Psoas muscle (tissue), 8 donors: ENCODE measurements around the gene HINFP. TPM values are rescaled to one million over a fixed set of nuclear protein-coding genes. Genes with fewer than 3 reads are reported as not detected.
A peak's percentile ranks its signal among the peaks of the same experiment; 100 is the strongest.
"Not testable (repeated sequence)": the region's sequence is repeated elsewhere in the genome, so short reads cannot be mapped to it uniquely, and the experiment has no call there.

Experiments used
- ATAC-seq, 4 donors: fragments of 200-7000 bp; cut with Tn5 transposase; one replicate each; pipeline ENCODE4 v1.9.1; 2020; ENCODE audit warnings: moderate library complexity in 3 of 4, mild to moderate bottlenecking in 2 of 4
- DNase-seq, 2 donors: peaks; one replicate each; pipeline ENCODE4 v3.0.0-alpha.2; 2020
- H3K27ac ChIP-seq: fragments of 200-600 bp; one replicate; pipeline ENCODE4 v1.8.0; 2022
- H3K27me3 ChIP-seq, 3 donors: fragments of 200-600 bp in 1 of 3; one replicate each; pipeline versions ENCODE4 v1.6.1 to v1.8.0; 2013 to 2022; ENCODE audit warnings: low read length in 2 of 3, mild to moderate bottlenecking in 2 of 3, moderate library complexity in 1 of 3; ENCODE audit not compliant: insufficient read depth in 3 of 3
- H3K36me3 ChIP-seq, 2 donors: fragments of 200-600 bp in 1 of 2; one replicate each; pipeline versions ENCODE4 v1.6.1 to v1.8.0; 2013 to 2022; ENCODE audit warnings: low read depth in 1 of 2, mild to moderate bottlenecking in 1 of 2, moderate library complexity in 1 of 2; ENCODE audit not compliant: insufficient read depth in 1 of 2
- H3K4me1 ChIP-seq: fragments of 200-600 bp; one replicate; pipeline ENCODE4 v1.8.0; 2022
- H3K4me3 ChIP-seq: fragments of 200-600 bp; one replicate; pipeline ENCODE4 v1.8.0; 2022; ENCODE audit warnings: mild to moderate bottlenecking
- H3K9me3 ChIP-seq: fragments of 200-600 bp; one replicate; pipeline ENCODE4 v1.8.0; 2022
- CTCF ChIP-seq: fragments of 200-600 bp; IDR thresholded peaks from one replicate; pipeline ENCODE4 v1.8.0; 2022; ENCODE audit warnings: antibody characterized with exemption
- WGBS, 3 donors: extraction: QIAGEN DNeasy Blood & Tissue Kit; methylation state at CpG; one replicate each; pipeline versions ENCODE4 v1.1.6 to v1.1.7; 2013; 5-methylcytosine and 5-hydroxymethylcytosine counted together
- intact Hi-C, 2 donors: fragments of 100-400 bp; cut with DNase I; formaldehyde crosslinking; loops; one replicate each; pipeline versions ENCODE4 v1.11.0 to v1.14.2; 2022
- polyA plus RNA-seq, 3 donors: library from polyadenylated mRNA; stranded (reverse); fragments of 200-250 nt; gene quantifications; one replicate each; pipeline ENCODE4 v1.2.3, GENCODE V29; 2013
- total RNA-seq, 4 donors: library from RNA; stranded (reverse); fragmentation: NEBNext Ultra II Directional in 2 of 4; extraction: Animal tissue kit (Norgen Biotek cat#: 25700) in 2 of 4; gene quantifications; one replicate each; pipeline versions ENCODE4 v1.2.1 to v1.2.4, GENCODE V29; 2021 to 2023
- donor health status: healthy with polysubstance abuse.
- donor health status: DM: no; HTN: no; CAD: no; lungs with moderate emphysema.
- donor health status: Bipolar disorder and iron deficiency.
- donor health status: healthy.
- donor health status: DM: yes; HTN: yes; CAD: no.
- donor health status: DM: no; HTN: no; CAD: no.
- donor health status: DM: no; HTN: no; CAD: no.
- donor health status: DM: yes; HTN: yes; CAD: no.

Gene HINFP
- total and polyA plus RNA-seq, 7 donors: 8.3 to 20.6 (median 12.7) TPM

DNA sequence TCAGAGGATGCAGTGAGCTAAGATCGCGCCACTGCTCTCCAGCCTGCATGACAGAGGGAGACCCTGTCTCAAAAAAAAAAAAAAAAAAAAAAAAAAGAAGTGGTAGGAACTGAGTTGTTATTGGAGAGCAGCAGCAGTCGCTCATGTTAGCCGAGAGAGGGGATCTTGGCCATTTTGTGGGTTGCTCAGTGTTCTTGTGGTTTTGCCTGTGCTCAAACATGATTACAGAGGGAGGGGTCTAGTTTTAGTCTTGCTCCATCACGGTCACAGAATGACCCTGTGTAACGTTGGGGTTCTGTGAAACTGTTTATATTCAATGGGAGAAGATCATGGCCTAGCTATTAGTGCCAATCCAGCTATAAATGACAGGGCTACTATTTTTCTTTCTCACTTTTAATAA is 21.7 kb upstream of the HINFP start:
- H3K27ac ChIP-seq: no peak overlapping the region
- DNase-seq (no peak), ATAC-seq (no peak)
- peaks cover 27% of the 10 kb centered on the region for H3K4me1 ChIP-seq
- 76 to 80% (median 79%) methylated on average over 6 of the region's 6 CpGs for WGBS, 3 donors
- TF ChIP-seq CTCF: no peak
- no peak overlapping the region for H3K4me3 ChIP-seq
- peaks cover 4 to 33% of the 10 kb centered on the region in 2 donors for H3K36me3 ChIP-seq
- H3K27me3 ChIP-seq: no peaks in the 10 kb centered on the region
- intact Hi-C loops: loop anchor here in 1 of 2 donors (5.0 kb wide), 1 partner anchor 98 kb away; no protein-coding TSS in a partner anchor
- H3K9me3 ChIP-seq: no peaks in the 10 kb centered on the region

DNA sequence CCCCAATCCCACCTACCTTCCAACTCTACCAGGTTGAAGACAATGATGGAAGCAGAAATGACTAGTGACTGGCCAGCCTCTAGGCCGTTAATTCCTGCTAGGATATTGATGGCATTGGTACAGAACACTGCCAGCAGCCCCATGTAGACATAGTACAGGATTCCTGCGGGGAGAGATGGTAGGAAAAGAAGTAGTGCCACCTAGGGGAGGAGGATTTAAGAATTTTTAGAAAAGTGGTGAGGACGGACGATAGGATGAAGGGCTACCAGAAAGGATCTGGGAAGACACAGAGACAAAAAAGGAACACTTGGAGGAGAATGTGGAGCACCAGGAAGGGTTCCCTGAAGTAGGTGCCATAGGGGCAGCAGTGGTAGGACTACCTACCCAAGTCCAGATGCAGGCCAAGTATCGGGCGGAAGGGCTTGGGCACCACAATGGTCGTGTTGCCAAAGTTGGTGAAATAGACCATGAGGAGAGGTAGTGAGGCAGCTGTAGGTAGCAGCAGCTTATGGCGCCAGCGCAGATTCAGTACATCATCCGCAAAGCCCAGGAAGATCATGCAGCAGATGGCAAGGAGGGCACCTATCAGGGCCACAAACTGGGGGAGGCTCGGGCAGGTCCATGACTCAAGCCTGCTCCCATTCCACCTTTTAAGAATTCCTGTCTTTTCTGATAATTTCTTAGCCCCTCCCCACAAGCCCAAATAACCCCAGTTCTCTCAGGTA is 21.0 kb upstream of the HINFP start:
- TF ChIP-seq CTCF: no peak
- Histone ChIP-seq H3K4me1 (peaks cover 27% of the 10 kb centered on the region), H3K27ac (no peak overlapping the region), H3K27me3 (no peaks in the 10 kb centered on the region), H3K9me3 (no peaks in the 10 kb centered on the region), H3K36me3 (peaks cover 4 to 33% of the 10 kb centered on the region in 2 donors), H3K4me3 (peak overlapping the region; percentile 97)
- 52 to 57% (median 52%) methylated on average over 11 of the region's 11 CpGs for WGBS, 3 donors
- DNase-seq (no peak), ATAC-seq (no peak)
- intact Hi-C loops: loop anchor here in 1 of 2 donors (5.0 kb wide), 1 partner anchor 97 kb away; no protein-coding TSS in a partner anchor

GRCh38 chr11:119100994-119101758 is 20.2 kb upstream of the HINFP start:
- TF ChIP-seq CTCF: peak; percentile 8
- H3K4me3 ChIP-seq: peak overlapping the region; percentile 97
- no peaks in the 10 kb centered on the region for H3K9me3 ChIP-seq
- no peak for DNase-seq
- H3K36me3 ChIP-seq: peaks cover 4 to 33% of the 10 kb centered on the region in 2 donors
- peaks cover 24% of the 10 kb centered on the region for H3K4me1 ChIP-seq
- H3K27me3 ChIP-seq: no peaks in the 10 kb centered on the region
- 1 to 2% (median 1%) methylated on average over 29 of the region's 29 CpGs for WGBS, 3 donors
- intact Hi-C loops: loop anchor here in 1 of 2 donors (5.0 kb wide), 1 partner anchor 96 kb away; no protein-coding TSS in a partner anchor
- peak overlapping the region; percentile 90 for H3K27ac ChIP-seq
- ATAC-seq: peak; percentile 36 to 58 (median 40)

GRCh38 chr11:119101759-119102423 is 19.5 kb upstream of the HINFP start, which contains the start of gene DPAGT1:
DPAGT1 (minus strand) TSS chr11:119101853; CDS start chr11:119101655, 198 bp downstream.
- intact Hi-C loops: loop anchor here in 1 of 2 donors (5.0 kb wide), 1 partner anchor 95 kb away; no protein-coding TSS in a partner anchor
- peaks cover 4 to 27% of the 10 kb centered on the region in 2 donors for H3K36me3 ChIP-seq
- H3K9me3 ChIP-seq: no peaks in the 10 kb centered on the region
- ATAC-seq: peak; percentile 95 to 96 (median 96)
- peaks cover 31% of the 10 kb centered on the region for H3K4me1 ChIP-seq
- 0 to 1% (median 0%) methylated on average over 32 of the region's 32 CpGs for WGBS, 3 donors
- no peak for TF ChIP-seq CTCF
- peak; percentile 84 to 90 for DNase-seq
- H3K4me3 ChIP-seq: peak within 1 kb of the TSS; percentile 97
- peak within 1 kb of the TSS; percentile 90 for H3K27ac ChIP-seq
- no peaks in the 10 kb centered on the region for H3K27me3 ChIP-seq

- peaks cover 32% of the 10 kb centered on the region for H3K4me1 ChIP-seq
- intact Hi-C loops: loop anchor here in 1 of 2 donors (5.0 kb wide), 1 partner anchor 94 kb away; no protein-coding TSS in a partner anchor
Observed at GRCh38 chr11:119103161-119103664, 18.2 kb upstream of the HINFP start.

More at GRCh38 chr11:119103161-119103664, 18.2 kb upstream of the HINFP start:
- WGBS, 3 donors: 79 to 80% (median 80%) methylated on average over 18 of the region's 18 CpGs
- not testable (repeated sequence) for H3K27me3 ChIP-seq, ATAC-seq, H3K9me3 ChIP-seq, DNase-seq
- Histone ChIP-seq H3K4me3 (peak overlapping the region; percentile 97), H3K36me3 (peaks cover 0 to 13% of the 10 kb centered on the region in 2 donors), H3K27ac (peak overlapping the region; percentile 90)
